Thyroid gland (tissue), 4 donors: ENCODE data around the gene FLRT2. TPM values are rescaled to one million over a fixed set of nuclear protein-coding genes. Genes with fewer than 3 reads are reported as not detected.

ENCODE experiments used
- DNase-seq, 2 donors: peaks; one replicate each; pipeline ENCODE4 v3.0.0-alpha.2; 2019
- H3K27ac ChIP-seq, 3 donors: fragments of 200-600 bp; sonication (generic); 1 replicate in 2 of 3; 2 replicates in 1 of 3; pipeline ENCODE4 v1.5.1; 2016 to 2019; ENCODE audit warnings: mild to moderate bottlenecking in 1 of 3, moderate library complexity in 1 of 3
- H3K27me3 ChIP-seq: fragments of 200-600 bp; sonication (generic); one replicate; pipeline ENCODE4 v1.5.1; 2019
- H3K36me3 ChIP-seq, 2 donors: fragments of 200-600 bp; sonication (generic); one replicate each; pipeline ENCODE4 v1.5.1; 2016 to 2019
- H3K4me1 ChIP-seq, 2 donors: fragments of 200-600 bp; sonication (generic); one replicate each; pipeline ENCODE4 v1.5.1; 2017 to 2019
- H3K4me3 ChIP-seq, 3 donors: fragments of 200-600 bp; sonication (generic); replicated peaks in 1 of 3; 1 replicate in 2 of 3; 2 replicates in 1 of 3; pipeline ENCODE4 v1.5.1; 2016; ENCODE audit warnings: mild to moderate bottlenecking in 1 of 3
- H3K9me3 ChIP-seq: fragments of 200-600 bp; sonication (generic); one replicate; pipeline ENCODE4 v1.5.1; 2017
- POLR2A ChIP-seq, 2 donors: fragments of 450-650 bp; IDR thresholded peaks; one replicate each; pipeline ENCODE4 v1.6.1; 2017; ENCODE audit warnings: antibody characterized with exemption in 2 of 2, mild to moderate bottlenecking in 2 of 2, moderate library complexity in 1 of 2
- WGBS, 2 donors: methylation state at CpG; one replicate each; pipeline ENCODE4 v1.1.5; 2017; 5-methylcytosine and 5-hydroxymethylcytosine counted together
- intact Hi-C: fragments of 100-400 bp; cut with DNase I; formaldehyde crosslinking; loops from one replicate; pipeline ENCODE4 v1.15.1; 2023
- total RNA-seq, 4 donors: library from RNA; depleted of rRNA; stranded (reverse); fragments of >200 nt; gene quantifications; one replicate each; pipeline ENCODE4 v1.2.3, GENCODE V29; 2016
- TF ChIP-seq, protein P1 (sequence below), 6 experiments: fragments of 200-600 bp in 3 of 6; fragments of 450-650 bp in 3 of 6; sonication (generic) in 3 of 6; IDR thresholded peaks; one replicate each; pipeline ENCODE4 v1.5.1; 2016 to 2019; ENCODE audit warnings: antibody characterized with exemption in 6 of 6, mild to moderate bottlenecking in 2 of 6, inconsistent platforms in 1 of 6, moderate library complexity in 1 of 6

The FLRT2 gene
- total RNA-seq, 4 donors from 2014 or later = 9.3 to 38.9 (median 23.5) TPM

DNA sequence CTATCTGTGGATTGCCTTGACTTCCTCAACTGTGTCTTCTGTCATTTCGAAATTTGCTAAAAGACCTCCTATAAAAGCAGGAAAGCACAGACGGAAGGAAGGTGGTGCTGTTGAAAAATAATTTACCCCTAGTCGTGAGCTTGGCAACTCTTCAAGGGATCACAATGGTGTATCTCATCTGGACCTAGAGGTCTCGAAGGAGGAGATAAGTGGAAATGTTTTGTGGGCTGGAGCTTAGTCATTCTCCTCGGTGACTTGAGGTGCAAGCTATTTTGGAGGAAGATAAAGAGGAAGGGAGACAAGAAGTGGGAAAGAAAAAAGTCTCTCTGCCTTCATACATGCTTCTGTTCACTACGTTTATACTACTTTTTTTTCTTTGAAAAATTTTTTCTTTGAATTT, 89.9 kb downstream of the FLRT2 start:
- peaks cover 0 to 12% of the 10 kb centered on the region in 2 donors for H3K36me3 ChIP-seq
- WGBS, 2 donors = 72 to 79% methylated on average over 6 of the region's 6 CpGs
- H3K9me3 ChIP-seq = no peaks in the 10 kb centered on the region
- no peaks in the 10 kb centered on the region for H3K27me3 ChIP-seq
- H3K4me3 ChIP-seq = no peak overlapping the region
- DNase-seq = no peak
- intact Hi-C loops = no loop called here
- H3K4me1 ChIP-seq = no peaks in the 10 kb centered on the region
- TF ChIP-seq, protein P1, sequence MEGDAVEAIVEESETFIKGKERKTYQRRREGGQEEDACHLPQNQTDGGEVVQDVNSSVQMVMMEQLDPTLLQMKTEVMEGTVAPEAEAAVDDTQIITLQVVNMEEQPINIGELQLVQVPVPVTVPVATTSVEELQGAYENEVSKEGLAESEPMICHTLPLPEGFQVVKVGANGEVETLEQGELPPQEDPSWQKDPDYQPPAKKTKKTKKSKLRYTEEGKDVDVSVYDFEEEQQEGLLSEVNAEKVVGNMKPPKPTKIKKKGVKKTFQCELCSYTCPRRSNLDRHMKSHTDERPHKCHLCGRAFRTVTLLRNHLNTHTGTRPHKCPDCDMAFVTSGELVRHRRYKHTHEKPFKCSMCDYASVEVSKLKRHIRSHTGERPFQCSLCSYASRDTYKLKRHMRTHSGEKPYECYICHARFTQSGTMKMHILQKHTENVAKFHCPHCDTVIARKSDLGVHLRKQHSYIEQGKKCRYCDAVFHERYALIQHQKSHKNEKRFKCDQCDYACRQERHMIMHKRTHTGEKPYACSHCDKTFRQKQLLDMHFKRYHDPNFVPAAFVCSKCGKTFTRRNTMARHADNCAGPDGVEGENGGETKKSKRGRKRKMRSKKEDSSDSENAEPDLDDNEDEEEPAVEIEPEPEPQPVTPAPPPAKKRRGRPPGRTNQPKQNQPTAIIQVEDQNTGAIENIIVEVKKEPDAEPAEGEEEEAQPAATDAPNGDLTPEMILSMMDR (IDR thresholded peaks at IDR 0.05) = no peak
- TF ChIP-seq POLR2A (IDR thresholded peaks at IDR 0.05) = no peak
- no peak overlapping the region for H3K27ac ChIP-seq

DNA sequence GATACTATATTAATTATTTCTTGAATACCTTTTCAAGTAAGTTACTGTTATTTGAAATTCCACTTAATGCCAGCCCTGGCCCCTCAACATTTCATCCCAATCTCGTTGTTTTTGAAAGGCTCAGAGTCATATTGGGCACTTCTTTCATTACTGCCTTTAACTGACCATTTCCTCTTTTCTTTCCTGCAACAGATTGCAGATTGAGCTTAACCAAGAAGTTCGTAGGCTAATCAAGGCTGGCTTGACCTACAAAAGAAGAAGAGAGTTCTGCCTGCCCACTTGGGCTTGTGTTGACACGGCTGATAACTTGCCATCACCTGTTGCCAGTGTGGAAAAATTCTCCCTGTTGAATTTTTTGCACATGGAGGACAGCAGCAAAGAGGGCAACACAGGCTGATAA, 91.0 kb downstream of the FLRT2 start:
- H3K4me3 ChIP-seq = no peak overlapping the region
- WGBS, 2 donors = 87 to 89% methylated on average over 3 of the region's 3 CpGs
- H3K27me3 ChIP-seq = no peaks in the 10 kb centered on the region
- no peak for TF ChIP-seq POLR2A (IDR thresholded peaks at IDR 0.05)
- TF ChIP-seq, protein P1 (IDR thresholded peaks at IDR 0.05) = no peak
- DNase-seq = no peak
- H3K4me1 ChIP-seq = no peaks in the 10 kb centered on the region
- intact Hi-C loops = no loop called here
- H3K9me3 ChIP-seq = no peaks in the 10 kb centered on the region
- H3K27ac ChIP-seq = no peak overlapping the region
- H3K36me3 ChIP-seq = peaks cover 0 to 12% of the 10 kb centered on the region in 2 donors

DNA sequence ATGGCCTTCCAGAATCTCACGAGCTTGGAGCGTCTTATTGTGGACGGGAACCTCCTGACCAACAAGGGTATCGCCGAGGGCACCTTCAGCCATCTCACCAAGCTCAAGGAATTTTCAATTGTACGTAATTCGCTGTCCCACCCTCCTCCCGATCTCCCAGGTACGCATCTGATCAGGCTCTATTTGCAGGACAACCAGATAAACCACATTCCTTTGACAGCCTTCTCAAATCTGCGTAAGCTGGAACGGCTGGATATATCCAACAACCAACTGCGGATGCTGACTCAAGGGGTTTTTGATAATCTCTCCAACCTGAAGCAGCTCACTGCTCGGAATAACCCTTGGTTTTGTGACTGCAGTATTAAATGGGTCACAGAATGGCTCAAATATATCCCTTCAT, 92.2 kb downstream of the FLRT2 start:
- Histone ChIP-seq H3K27me3 (no peaks in the 10 kb centered on the region), H3K4me1 (no peaks in the 10 kb centered on the region), H3K4me3 (no peak overlapping the region), H3K36me3 (peaks cover 0 to 12% of the 10 kb centered on the region in 2 donors), H3K27ac (no peak overlapping the region), H3K9me3 (no peaks in the 10 kb centered on the region)
- intact Hi-C loops = no loop called here
- WGBS, 2 donors = 87 to 92% methylated on average over 13 of the region's 13 CpGs
- no peak for TF ChIP-seq POLR2A (IDR thresholded peaks at IDR 0.05)
- TF ChIP-seq, protein P1 (IDR thresholded peaks at IDR 0.05) = no peak
- no peak for DNase-seq

DNA sequence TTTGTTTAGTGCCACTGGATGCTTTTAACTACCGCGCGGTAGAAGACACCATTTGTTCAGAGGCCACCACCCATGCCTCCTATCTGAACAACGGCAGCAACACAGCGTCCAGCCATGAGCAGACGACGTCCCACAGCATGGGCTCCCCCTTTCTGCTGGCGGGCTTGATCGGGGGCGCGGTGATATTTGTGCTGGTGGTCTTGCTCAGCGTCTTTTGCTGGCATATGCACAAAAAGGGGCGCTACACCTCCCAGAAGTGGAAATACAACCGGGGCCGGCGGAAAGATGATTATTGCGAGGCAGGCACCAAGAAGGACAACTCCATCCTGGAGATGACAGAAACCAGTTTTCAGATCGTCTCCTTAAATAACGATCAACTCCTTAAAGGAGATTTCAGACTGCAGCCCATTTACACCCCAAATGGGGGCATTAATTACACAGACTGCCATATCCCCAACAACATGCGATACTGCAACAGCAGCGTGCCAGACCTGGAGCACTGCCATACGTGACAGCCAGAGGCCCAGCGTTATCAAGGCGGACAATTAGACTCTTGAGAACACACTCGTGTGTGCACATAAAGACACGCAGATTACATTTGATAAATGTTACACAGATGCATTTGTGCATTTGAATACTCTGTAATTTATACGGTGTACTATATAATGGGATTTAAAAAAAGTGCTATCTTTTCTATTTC, 93.2 kb downstream of the FLRT2 start:
- 95 to 96% methylated on average over 27 of the region's 27 CpGs for WGBS, 2 donors
- no peak for DNase-seq
- peaks cover 0 to 12% of the 10 kb centered on the region in 2 donors for H3K36me3 ChIP-seq
- H3K9me3 ChIP-seq = no peaks in the 10 kb centered on the region
- no peak overlapping the region for H3K27ac ChIP-seq
- intact Hi-C loops = no loop called here
- no peaks in the 10 kb centered on the region for H3K4me1 ChIP-seq
- no peak for TF ChIP-seq POLR2A (IDR thresholded peaks at IDR 0.05)
- TF ChIP-seq, protein P1 (IDR thresholded peaks at IDR 0.05) = no peak
- no peak overlapping the region for H3K4me3 ChIP-seq
- no peaks in the 10 kb centered on the region for H3K27me3 ChIP-seq

DNA sequence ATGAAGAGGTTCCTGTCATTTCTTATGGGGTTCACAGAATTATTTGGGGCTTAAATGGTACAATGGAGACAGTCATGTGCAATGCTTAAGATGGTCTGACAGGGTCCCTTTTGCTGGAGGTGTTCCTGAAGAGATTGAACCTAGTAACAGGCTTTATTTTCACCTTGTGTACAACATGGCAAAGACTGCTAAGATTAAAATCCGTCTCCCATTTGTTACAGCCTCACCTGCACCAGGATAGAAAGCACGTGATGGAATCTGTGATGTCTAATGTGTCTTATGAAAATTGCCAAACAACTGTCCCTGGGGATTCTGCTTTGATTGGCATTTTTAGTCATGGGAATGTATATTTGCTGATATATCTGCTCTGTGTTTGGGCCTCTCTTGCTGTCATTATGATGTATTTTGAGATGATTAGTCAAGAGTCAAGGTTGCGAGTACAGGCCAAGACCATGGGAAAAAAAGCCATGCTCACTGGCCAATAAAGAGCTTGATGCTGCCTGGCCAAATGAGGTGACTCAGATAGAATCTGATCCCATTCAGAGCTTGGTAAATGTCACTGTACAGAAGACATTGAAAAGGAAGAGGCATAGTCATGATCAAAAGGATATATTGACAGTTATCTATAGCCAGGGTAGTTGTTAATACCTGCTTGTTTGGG, 96.1 kb downstream of the FLRT2 start:
- Histone ChIP-seq H3K4me3 (no peak overlapping the region), H3K9me3 (no peaks in the 10 kb centered on the region), H3K36me3 (peaks cover 0 to 12% of the 10 kb centered on the region in 2 donors), H3K27me3 (no peaks in the 10 kb centered on the region), H3K4me1 (no peaks in the 10 kb centered on the region), H3K27ac (no peak overlapping the region)
- intact Hi-C loops = no loop called here
- TF ChIP-seq, protein P1 (IDR thresholded peaks at IDR 0.05) = no peak
- TF ChIP-seq POLR2A (IDR thresholded peaks at IDR 0.05) = no peak
- DNase-seq = no peak
- 96% methylated on average over 3 of the region's 3 CpGs for WGBS, 2 donors
